ENCODE measurements around the gene PNRC1.

PNRC1 gene

DNA sequence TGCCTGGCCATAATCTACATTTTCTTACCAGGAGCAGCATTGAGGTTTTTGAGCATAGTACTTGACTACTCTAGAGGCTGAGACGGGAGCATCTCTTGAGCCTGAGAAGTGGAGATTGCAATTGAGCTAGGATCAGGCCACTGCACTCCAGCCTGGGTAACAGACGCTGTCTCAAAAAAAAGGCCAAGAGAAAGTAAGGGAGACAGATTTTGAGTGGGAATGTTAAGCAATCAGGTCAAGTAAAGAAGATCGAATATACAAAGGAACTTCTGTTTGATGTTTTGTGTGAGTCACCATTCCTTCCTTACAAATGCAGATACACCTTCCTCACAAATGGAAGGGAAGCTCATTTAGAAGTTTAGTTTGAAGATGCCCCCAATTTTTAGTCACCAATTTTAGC, 4.4 kb downstream of the PNRC1 start:
- no peak overlapping the region for H3K4me2 ChIP-seq (ENCODE audit: low read length)
- H3K27me3 ChIP-seq (ENCODE audit: low read depth, low read length) = no peaks in the 10 kb centered on the region
- H4K20me1 ChIP-seq (ENCODE audit: insufficient read depth, low read length) = peaks cover 28% of the 10 kb centered on the region
- TF ChIP-seq, protein P1, sequence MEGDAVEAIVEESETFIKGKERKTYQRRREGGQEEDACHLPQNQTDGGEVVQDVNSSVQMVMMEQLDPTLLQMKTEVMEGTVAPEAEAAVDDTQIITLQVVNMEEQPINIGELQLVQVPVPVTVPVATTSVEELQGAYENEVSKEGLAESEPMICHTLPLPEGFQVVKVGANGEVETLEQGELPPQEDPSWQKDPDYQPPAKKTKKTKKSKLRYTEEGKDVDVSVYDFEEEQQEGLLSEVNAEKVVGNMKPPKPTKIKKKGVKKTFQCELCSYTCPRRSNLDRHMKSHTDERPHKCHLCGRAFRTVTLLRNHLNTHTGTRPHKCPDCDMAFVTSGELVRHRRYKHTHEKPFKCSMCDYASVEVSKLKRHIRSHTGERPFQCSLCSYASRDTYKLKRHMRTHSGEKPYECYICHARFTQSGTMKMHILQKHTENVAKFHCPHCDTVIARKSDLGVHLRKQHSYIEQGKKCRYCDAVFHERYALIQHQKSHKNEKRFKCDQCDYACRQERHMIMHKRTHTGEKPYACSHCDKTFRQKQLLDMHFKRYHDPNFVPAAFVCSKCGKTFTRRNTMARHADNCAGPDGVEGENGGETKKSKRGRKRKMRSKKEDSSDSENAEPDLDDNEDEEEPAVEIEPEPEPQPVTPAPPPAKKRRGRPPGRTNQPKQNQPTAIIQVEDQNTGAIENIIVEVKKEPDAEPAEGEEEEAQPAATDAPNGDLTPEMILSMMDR (IDR thresholded peaks at IDR 0.05; ENCODE audit: low read depth, low read length) = no peak
- TF ChIP-seq EZH2phosphoT487 (IDR thresholded peaks at IDR 0.05; ENCODE audit: low read depth) = no peak
- no peak overlapping the region for H2AFZ ChIP-seq (ENCODE audit: low read depth, low read length)
- peaks cover 31% of the 10 kb centered on the region for H3K36me3 ChIP-seq (replicated peaks; ENCODE audit: low read depth, low read length)
- no peak overlapping the region for H3K9ac ChIP-seq (ENCODE audit: low read length)
- no peak overlapping the region for H3K4me3 ChIP-seq (ENCODE audit: low read length)
- H3K9me3 ChIP-seq (ENCODE audit: insufficient read depth, low read length) = no peaks in the 10 kb centered on the region
- H3K79me2 ChIP-seq (ENCODE audit: low read length) = peaks cover 30% of the 10 kb centered on the region
- peaks cover 9% of the 10 kb centered on the region for H3K4me1 ChIP-seq (ENCODE audit: low read length)
- H3K27ac ChIP-seq (ENCODE audit: low read length) = no peak overlapping the region

DNA sequence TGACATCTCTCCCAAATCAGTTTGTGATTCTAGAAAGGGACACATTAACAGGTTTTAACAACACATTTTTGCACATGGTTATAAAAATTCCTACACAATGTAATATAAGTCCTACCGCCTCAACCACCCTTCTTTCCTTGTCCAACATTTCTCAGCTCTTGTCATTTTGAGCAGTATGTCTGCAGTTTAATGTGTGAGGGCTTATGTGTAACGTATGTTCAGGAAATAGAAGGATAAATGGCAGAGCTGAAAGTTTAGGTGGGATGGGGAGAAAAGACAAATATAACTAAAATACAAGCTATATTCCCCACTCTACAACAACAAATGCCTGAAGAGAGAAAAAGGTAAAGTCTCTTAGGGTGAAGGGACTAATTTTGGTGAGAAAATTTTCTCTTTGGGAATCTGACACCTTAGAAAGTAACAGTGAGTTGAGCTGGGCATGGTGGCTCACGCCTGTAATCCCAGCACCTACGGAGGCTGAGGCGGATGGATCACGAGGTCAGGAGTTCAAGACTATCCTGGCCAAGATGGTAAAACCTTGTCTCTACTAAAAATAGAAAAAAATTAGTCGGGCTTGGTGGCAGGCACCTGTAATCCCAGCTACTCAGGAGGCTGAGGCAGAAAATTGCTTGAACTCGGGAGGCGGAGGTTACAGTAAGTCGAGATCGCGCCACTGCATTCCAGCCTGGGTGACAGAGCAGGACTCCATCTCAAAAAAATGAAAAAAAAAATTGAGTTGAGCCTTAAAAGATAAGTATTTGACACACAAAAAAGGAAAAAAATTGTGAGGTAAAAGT, 5.1 kb downstream of the PNRC1 start:
- no peaks in the 10 kb centered on the region for H3K27me3 ChIP-seq (ENCODE audit: low read depth, low read length)
- peaks cover 9% of the 10 kb centered on the region for H3K4me1 ChIP-seq (ENCODE audit: low read length)
- no peaks in the 10 kb centered on the region for H3K9me3 ChIP-seq (ENCODE audit: insufficient read depth, low read length)
- TF ChIP-seq, protein P1 (IDR thresholded peaks at IDR 0.05; ENCODE audit: low read depth, low read length) = no peak
- no peak for TF ChIP-seq EZH2phosphoT487 (IDR thresholded peaks at IDR 0.05; ENCODE audit: low read depth)
- H3K79me2 ChIP-seq (ENCODE audit: low read length) = peaks cover 30% of the 10 kb centered on the region
- peaks cover 28% of the 10 kb centered on the region for H4K20me1 ChIP-seq (ENCODE audit: insufficient read depth, low read length)
- no peak overlapping the region for H3K27ac ChIP-seq (ENCODE audit: low read length)
- H3K36me3 ChIP-seq (replicated peaks; ENCODE audit: low read depth, low read length) = peaks cover 31% of the 10 kb centered on the region
- no peak overlapping the region for H3K4me3 ChIP-seq (ENCODE audit: low read length)
- no peak overlapping the region for H3K9ac ChIP-seq (ENCODE audit: low read length)
- no peak overlapping the region for H3K4me2 ChIP-seq (ENCODE audit: low read length)
- H2AFZ ChIP-seq (ENCODE audit: low read depth, low read length) = no peak overlapping the region

DNA sequence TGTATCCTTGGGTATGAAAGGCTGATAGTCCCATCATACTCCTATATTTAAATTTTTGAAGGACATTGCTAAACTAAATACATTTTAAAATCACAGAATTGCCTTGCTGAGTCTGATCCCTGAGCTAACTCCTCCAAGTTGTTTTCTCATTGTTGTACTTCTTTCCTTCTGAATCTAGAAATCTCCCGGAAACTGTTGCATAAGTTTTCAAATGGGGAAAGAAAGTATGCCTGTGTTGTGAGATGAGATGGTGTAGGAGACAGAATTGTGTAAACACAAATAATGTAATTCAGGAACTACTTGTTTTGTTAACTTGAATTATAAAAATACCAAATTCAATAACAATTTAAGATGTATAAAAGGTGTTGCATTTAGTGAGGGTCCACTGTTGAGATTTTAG, 7.3 kb downstream of the PNRC1 start:
- Histone ChIP-seq H3K4me3 (ENCODE audit: low read length) (no peak overlapping the region), H2AFZ (ENCODE audit: low read depth, low read length) (no peak overlapping the region), H3K27ac (ENCODE audit: low read length) (no peak overlapping the region), H4K20me1 (ENCODE audit: insufficient read depth, low read length) (peaks cover 17% of the 10 kb centered on the region), H3K9me3 (ENCODE audit: insufficient read depth, low read length) (no peaks in the 10 kb centered on the region), H3K79me2 (ENCODE audit: low read length) (peaks cover 11% of the 10 kb centered on the region), H3K36me3 (replicated peaks; ENCODE audit: low read depth, low read length) (peaks cover 24% of the 10 kb centered on the region), H3K27me3 (ENCODE audit: low read depth, low read length) (no peaks in the 10 kb centered on the region), H3K9ac (ENCODE audit: low read length) (no peak overlapping the region), H3K4me2 (ENCODE audit: low read length) (no peak overlapping the region), H3K4me1 (ENCODE audit: low read length) (peaks cover 5% of the 10 kb centered on the region)
- TF ChIP-seq, protein P1 (IDR thresholded peaks at IDR 0.05; ENCODE audit: low read depth, low read length) = no peak
- no peak for TF ChIP-seq EZH2phosphoT487 (IDR thresholded peaks at IDR 0.05; ENCODE audit: low read depth)

DNA sequence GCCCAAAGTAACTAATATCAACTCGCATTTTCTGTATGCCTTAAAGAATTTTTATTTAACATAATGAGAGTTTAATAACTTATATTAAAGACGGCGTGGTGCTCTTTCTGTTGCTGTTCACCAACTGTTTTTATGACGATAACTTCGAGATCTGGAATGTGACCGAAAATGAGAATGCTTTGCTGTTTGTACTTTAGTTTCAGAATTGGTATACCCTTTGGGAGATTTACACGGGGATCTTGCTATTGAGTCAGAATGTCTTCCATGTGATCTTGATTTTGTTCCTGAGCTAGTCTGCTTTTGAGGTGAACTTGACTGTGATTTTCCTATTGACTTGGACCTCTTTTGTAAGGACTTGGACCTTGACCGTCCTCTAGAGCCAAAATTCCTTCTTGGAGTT, 17.9 kb downstream of the PNRC1 start:
- no peaks in the 10 kb centered on the region for H3K36me3 ChIP-seq (replicated peaks; ENCODE audit: low read depth, low read length)

More for the DNA sequence above, 17.9 kb downstream of the PNRC1 start:
- Histone ChIP-seq H3K79me2 (ENCODE audit: low read length) (no peaks in the 10 kb centered on the region), H3K4me2 (ENCODE audit: low read length) (peak overlapping the region; percentile 82), H3K27ac (ENCODE audit: low read length) (peak overlapping the region; percentile 24), H3K9ac (ENCODE audit: low read length) (peak overlapping the region; percentile 30; the same call in 1 of the 2 replicates), H3K4me3 (ENCODE audit: low read length) (peak overlapping the region; percentile 62), H2AFZ (ENCODE audit: low read depth, low read length) (peak overlapping the region; percentile 10; the same call in 1 of the 2 replicates), H3K27me3 (ENCODE audit: low read depth, low read length) (no peaks in the 10 kb centered on the region), H3K9me3 (ENCODE audit: insufficient read depth, low read length) (no peaks in the 10 kb centered on the region), H4K20me1 (ENCODE audit: insufficient read depth, low read length) (no peaks in the 10 kb centered on the region), H3K4me1 (ENCODE audit: low read length) (peaks cover 19% of the 10 kb centered on the region)
- TF ChIP-seq EZH2phosphoT487 (IDR thresholded peaks at IDR 0.05; ENCODE audit: low read depth) = no peak
- TF ChIP-seq, protein P1 (IDR thresholded peaks at IDR 0.05; ENCODE audit: low read depth, low read length) = no peak

Measured in OCI-LY3 (cell line).